HEK293 (cell line): ENCODE data around the gene FGF12.

Source experiments
- CTCF ChIA-PET: fragments of 350-600 bp; formaldehyde crosslinking; extraction: SDS; loops from one replicate; lab custom pipeline; 2021; ENCODE audit warnings: antibody characterized with exemption; lab: Yijun Ruan, JAX
- POLR2A ChIA-PET: fragments of 300-600 bp; formaldehyde crosslinking; extraction: SDS; loops from one replicate; lab custom pipeline; 2020; ENCODE audit warnings: antibody characterized with exemption, inconsistent platforms; lab: Yijun Ruan, JAX
- H3K27ac ChIP-seq: fragments of 200-500 bp; sonication (Bioruptor generic); 2 replicates; pipeline ENCODE4 v1.5.1; 2014; ENCODE audit warnings: low read depth, low read length, control low read depth, inconsistent platforms; ENCODE audit errors: extremely low read depth
- H3K36me3 ChIP-seq, 2 experiments: fragments of 200-500 bp in 1 of 2; sonication (Bioruptor generic) in 1 of 2; 1 replicate in 1 of 2; 2 replicates in 1 of 2; pipeline ENCODE4 v1.5.1; 2014 to 2017; ENCODE audit warnings: inconsistent platforms in 2 of 2, low read length in 2 of 2; ENCODE audit not compliant: control insufficient read depth in 2 of 2, insufficient read depth in 1 of 2
- H3K4me1 ChIP-seq: fragments of 200-500 bp; sonication (Bioruptor generic); 2 replicates; pipeline ENCODE4 v1.5.1; 2014; ENCODE audit warnings: mild to moderate bottlenecking, low read length, inconsistent platforms; ENCODE audit not compliant: control insufficient read depth, insufficient read depth
- H3K4me3 ChIP-seq: 2 replicates; pipeline ENCODE4 v1.5.1; 2011; ENCODE audit warnings: low read depth, mild to moderate bottlenecking, control low read depth, low read length, moderate library complexity
- H3K9me3 ChIP-seq: fragments of 200-500 bp; sonication (Bioruptor generic); 2 replicates; pipeline ENCODE4 v1.5.1; 2014; ENCODE audit warnings: low read depth, low read length, inconsistent platforms; ENCODE audit not compliant: control insufficient read depth, insufficient read depth
- BCL11A ChIP-seq: fragments of 450-650 bp; formaldehyde crosslinking; IDR thresholded peaks from 2 replicates; pipeline ENCODE4 v1.5.1; 2016; ENCODE audit warnings: low read depth, missing biosample characterization, missing genetic modification characterization
- HOXA7 ChIP-seq: sonication (generic); formaldehyde crosslinking; IDR thresholded peaks from 2 replicates; pipeline ENCODE4 v1.8.1; 2022; ENCODE audit warnings: missing genetic modification reagents, borderline replicate concordance
- HOXC10 ChIP-seq: sonication (generic); formaldehyde crosslinking; IDR thresholded peaks from 2 replicates; pipeline ENCODE4 v1.8.1; 2023; ENCODE audit warnings: mild to moderate bottlenecking, missing genetic modification reagents
- MEIS1 ChIP-seq: sonication (generic); formaldehyde crosslinking; IDR thresholded peaks from 2 replicates; pipeline ENCODE4 v1.8.1; 2022; ENCODE audit warnings: missing genetic modification reagents, mild to moderate bottlenecking, borderline replicate concordance
- REPIN1 ChIP-seq: fragments of 450-650 bp; formaldehyde crosslinking; IDR thresholded peaks from 2 replicates; pipeline ENCODE4 v1.5.1; 2017; ENCODE audit warnings: missing biosample characterization, missing genetic modification characterization, low read depth
- SP7 ChIP-seq: fragments of 450-650 bp; formaldehyde crosslinking; IDR thresholded peaks from 2 replicates; pipeline ENCODE4 v1.5.1; 2016; ENCODE audit warnings: missing biosample characterization, missing genetic modification characterization
- YY1 ChIP-seq: fragments of 450-650 bp; formaldehyde crosslinking; IDR thresholded peaks from 2 replicates; pipeline ENCODE4 v1.5.1; 2018; ENCODE audit warnings: missing biosample characterization, missing genetic modification characterization
- ZBTB8A ChIP-seq: fragments of 450-650 bp; formaldehyde crosslinking; IDR thresholded peaks from 2 replicates; pipeline ENCODE4 v1.5.1; 2016; ENCODE audit warnings: missing biosample characterization, missing genetic modification characterization
- ZNF19 ChIP-seq: fragments of 450-650 bp; formaldehyde crosslinking; IDR thresholded peaks from 2 replicates; pipeline ENCODE4; 2016; ENCODE audit warnings: missing biosample characterization, missing genetic modification characterization, low read depth
- ZNF202 ChIP-seq: fragments of 450-650 bp; formaldehyde crosslinking; IDR thresholded peaks from 2 replicates; pipeline ENCODE4 v1.5.1; 2016; ENCODE audit warnings: missing biosample characterization, missing genetic modification characterization, borderline replicate concordance
- ZNF311 ChIP-seq: fragments of 450-650 bp; formaldehyde crosslinking; IDR thresholded peaks from 2 replicates; pipeline ENCODE4 v1.5.1; 2017; ENCODE audit warnings: missing biosample characterization, missing genetic modification characterization, borderline replicate concordance
- ZNF48 ChIP-seq: fragments of 450-650 bp; formaldehyde crosslinking; IDR thresholded peaks from 2 replicates; pipeline ENCODE4 v1.5.1; 2016; ENCODE audit warnings: missing biosample characterization, missing genetic modification characterization
- ZNF555 ChIP-seq: fragments of 450-650 bp; formaldehyde crosslinking; conservative IDR thresholded peaks from 2 replicates; pipeline ENCODE4 v1.5.1; 2017; ENCODE audit warnings: missing biosample characterization, mild to moderate bottlenecking, missing genetic modification characterization, inconsistent platforms
- ZNF560 ChIP-seq: fragments of 450-650 bp; formaldehyde crosslinking; IDR thresholded peaks from 2 replicates; pipeline ENCODE4 v1.5.1; 2017; ENCODE audit warnings: missing biosample characterization, missing genetic modification characterization, borderline replicate concordance
- ZNF654 ChIP-seq: fragments of 450-650 bp; formaldehyde crosslinking; IDR thresholded peaks from 2 replicates; pipeline ENCODE4 v1.5.1; 2016; ENCODE audit warnings: low read depth, missing biosample characterization, missing genetic modification characterization
- ZNF837 ChIP-seq: fragments of 450-650 bp; formaldehyde crosslinking; IDR thresholded peaks from 2 replicates; pipeline ENCODE4 v1.5.1; 2016; ENCODE audit warnings: missing biosample characterization, missing genetic modification characterization
- ZNF843 ChIP-seq: fragments of 450-650 bp; formaldehyde crosslinking; IDR thresholded peaks from 2 replicates; pipeline ENCODE4 v1.5.1; 2016; ENCODE audit warnings: missing biosample characterization, missing genetic modification characterization
- TF ChIP-seq, protein P1 (sequence below): fragments of 450-650 bp; formaldehyde crosslinking; IDR thresholded peaks from 2 replicates; pipeline ENCODE4 v1.5.1; 2016; ENCODE audit warnings: missing biosample characterization, missing genetic modification characterization
- TF ChIP-seq, protein P2 (sequence below): fragments of 450-650 bp; formaldehyde crosslinking; optimal IDR thresholded peaks from 2 replicates; pipeline ENCODE3; 2016; ENCODE audit warnings: missing biosample characterization, mild to moderate bottlenecking, missing genetic modification characterization
- TF ChIP-seq, protein P3 (sequence below): fragments of 450-650 bp; formaldehyde crosslinking; IDR thresholded peaks from 2 replicates; pipeline ENCODE4 v1.5.1; 2017; ENCODE audit warnings: missing biosample characterization, missing genetic modification characterization
- TF ChIP-seq, protein P4 (sequence below): fragments of 450-650 bp; formaldehyde crosslinking; IDR thresholded peaks from 2 replicates; pipeline ENCODE4 v1.5.1; 2017; ENCODE audit warnings: missing biosample characterization, missing genetic modification characterization
- TF ChIP-seq, protein P5 (sequence below): fragments of 450-650 bp; formaldehyde crosslinking; conservative IDR thresholded peaks from 2 replicates; pipeline ENCODE4 v1.5.1; 2016; ENCODE audit warnings: low read depth, missing biosample characterization, missing genetic modification characterization

The FGF12 gene

DNA sequence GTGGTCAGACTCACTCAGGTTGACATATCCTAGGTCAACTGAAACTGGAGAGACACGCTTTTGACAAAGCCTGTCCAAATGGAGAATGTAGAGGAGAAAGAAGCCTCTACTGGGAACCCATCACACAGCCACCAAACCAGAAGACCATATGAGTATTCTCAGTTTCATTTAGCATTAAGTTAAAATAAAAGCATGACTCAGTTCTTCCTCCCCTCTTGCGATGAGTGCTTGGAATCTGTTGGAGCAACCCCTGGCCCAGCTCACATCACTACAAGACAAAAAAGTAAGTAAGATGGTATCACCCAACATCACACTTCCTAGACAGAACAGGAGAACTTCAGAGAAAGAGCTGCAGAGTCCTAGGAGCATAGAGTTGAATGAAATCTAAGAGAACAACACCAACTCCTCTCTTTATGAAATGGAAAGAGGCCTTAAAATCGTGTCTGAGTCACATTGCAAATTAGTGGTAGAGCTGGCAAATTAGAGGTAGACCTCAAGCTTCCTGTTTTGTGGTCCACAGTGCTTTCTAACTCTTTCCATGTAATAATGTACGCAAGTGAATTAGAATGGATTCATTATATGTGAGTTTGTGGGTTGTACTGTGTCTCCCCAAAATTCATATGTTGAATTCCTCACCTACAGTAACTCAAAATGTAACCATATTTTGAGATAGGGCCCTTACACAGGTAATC, 51.2 kb downstream of the FGF12 start:
- H3K4me3 ChIP-seq = no peak overlapping the region
- no peaks in the 10 kb centered on the region for H3K36me3 ChIP-seq
- no peak overlapping the region for H3K27ac ChIP-seq
- no peaks in the 10 kb centered on the region for H3K4me1 ChIP-seq
- ChIA-PET CTCF (no interaction called here), POLR2A (no interaction called here)
- TF ChIP-seq REPIN1 (tag by site-specific recombination) = no peak
- TF ChIP-seq ZNF48 = no peak
- TF ChIP-seq MEIS1 (CRISPR knock-in tag) = no peak
- no peak for TF ChIP-seq ZNF311 (tag by site-specific recombination)
- TF ChIP-seq, protein P1, sequence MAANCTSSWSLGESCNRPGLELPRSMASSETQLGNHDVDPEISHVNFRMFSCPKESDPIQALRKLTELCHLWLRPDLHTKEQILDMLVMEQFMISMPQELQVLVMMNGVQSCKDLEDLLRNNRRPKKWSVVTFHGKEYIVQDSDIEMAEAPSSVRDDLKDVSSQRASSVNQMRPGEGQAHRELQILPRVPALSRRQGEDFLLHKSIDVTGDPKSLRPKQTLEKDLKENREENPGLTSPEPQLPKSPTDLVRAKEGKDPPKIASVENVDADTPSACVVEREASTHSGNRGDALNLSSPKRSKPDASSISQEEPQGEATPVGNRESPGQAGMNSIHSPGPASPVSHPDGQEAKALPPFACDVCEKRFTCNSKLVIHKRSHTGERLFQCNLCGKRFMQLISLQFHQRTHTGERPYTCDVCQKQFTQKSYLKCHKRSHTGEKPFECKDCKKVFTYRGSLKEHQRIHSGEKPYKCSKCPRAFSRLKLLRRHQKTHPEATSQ (tag by site-specific recombination) = no peak
- no peak for TF ChIP-seq ZBTB8A
- TF ChIP-seq YY1 (tag by site-specific recombination) = no peak
- no peak for TF ChIP-seq ZNF837 (tag by site-specific recombination)
- TF ChIP-seq ZNF202 (tag by site-specific recombination) = no peak
- no peak for TF ChIP-seq SP7
- no peak for TF ChIP-seq BCL11A (tag by site-specific recombination)
- TF ChIP-seq, protein P2, sequence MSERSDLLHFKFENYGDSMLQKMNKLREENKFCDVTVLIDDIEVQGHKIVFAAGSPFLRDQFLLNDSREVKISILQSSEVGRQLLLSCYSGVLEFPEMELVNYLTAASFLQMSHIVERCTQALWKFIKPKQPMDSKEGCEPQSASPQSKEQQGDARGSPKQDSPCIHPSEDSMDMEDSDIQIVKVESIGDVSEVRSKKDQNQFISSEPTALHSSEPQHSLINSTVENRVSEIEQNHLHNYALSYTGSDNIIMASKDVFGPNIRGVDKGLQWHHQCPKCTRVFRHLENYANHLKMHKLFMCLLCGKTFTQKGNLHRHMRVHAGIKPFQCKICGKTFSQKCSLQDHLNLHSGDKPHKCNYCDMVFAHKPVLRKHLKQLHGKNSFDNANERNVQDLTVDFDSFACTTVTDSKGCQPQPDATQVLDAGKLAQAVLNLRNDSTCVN (tag by site-specific recombination) = no peak
- no peaks in the 10 kb centered on the region for H3K9me3 ChIP-seq

DNA sequence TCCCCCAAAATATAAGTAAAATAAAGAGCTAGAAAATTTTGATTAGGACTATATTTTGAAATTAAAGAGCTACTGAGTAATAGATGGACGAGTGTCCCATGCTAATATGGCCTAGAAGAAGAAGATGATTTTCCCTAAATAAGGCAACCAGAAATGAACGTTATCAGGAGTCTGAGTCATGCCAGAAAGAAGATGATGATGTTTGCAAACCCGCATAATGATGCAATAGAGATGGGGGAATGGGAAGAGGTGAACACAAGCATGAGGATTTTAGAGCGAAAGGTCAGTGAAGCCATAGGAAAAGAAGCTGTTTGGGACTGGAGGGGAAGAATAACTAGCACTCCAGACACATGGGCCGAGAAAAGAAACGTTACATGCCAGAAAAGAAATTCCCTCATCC, 71.7 kb downstream of the FGF12 start:
- no peaks in the 10 kb centered on the region for H3K4me1 ChIP-seq
- H3K36me3 ChIP-seq = no peaks in the 10 kb centered on the region
- no peaks in the 10 kb centered on the region for H3K9me3 ChIP-seq
- POLR2A ChIA-PET = no interaction called here
- TF ChIP-seq HOXA7 (CRISPR knock-in tag) = no peak
- no peak for TF ChIP-seq ZNF560
- no peak for TF ChIP-seq ZNF555 (tag by site-specific recombination)
- no peak for TF ChIP-seq ZNF19 (tag by site-specific recombination)
- TF ChIP-seq, protein P3, sequence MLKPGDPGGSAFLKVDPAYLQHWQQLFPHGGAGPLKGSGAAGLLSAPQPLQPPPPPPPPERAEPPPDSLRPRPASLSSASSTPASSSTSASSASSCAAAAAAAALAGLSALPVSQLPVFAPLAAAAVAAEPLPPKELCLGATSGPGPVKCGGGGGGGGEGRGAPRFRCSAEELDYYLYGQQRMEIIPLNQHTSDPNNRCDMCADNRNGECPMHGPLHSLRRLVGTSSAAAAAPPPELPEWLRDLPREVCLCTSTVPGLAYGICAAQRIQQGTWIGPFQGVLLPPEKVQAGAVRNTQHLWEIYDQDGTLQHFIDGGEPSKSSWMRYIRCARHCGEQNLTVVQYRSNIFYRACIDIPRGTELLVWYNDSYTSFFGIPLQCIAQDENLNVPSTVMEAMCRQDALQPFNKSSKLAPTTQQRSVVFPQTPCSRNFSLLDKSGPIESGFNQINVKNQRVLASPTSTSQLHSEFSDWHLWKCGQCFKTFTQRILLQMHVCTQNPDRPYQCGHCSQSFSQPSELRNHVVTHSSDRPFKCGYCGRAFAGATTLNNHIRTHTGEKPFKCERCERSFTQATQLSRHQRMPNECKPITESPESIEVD (tag by site-specific recombination) = no peak
- TF ChIP-seq HOXC10 (CRISPR knock-in tag) = no peak
- no peak for TF ChIP-seq ZNF654 (tag by site-specific recombination)
- TF ChIP-seq, protein P4, sequence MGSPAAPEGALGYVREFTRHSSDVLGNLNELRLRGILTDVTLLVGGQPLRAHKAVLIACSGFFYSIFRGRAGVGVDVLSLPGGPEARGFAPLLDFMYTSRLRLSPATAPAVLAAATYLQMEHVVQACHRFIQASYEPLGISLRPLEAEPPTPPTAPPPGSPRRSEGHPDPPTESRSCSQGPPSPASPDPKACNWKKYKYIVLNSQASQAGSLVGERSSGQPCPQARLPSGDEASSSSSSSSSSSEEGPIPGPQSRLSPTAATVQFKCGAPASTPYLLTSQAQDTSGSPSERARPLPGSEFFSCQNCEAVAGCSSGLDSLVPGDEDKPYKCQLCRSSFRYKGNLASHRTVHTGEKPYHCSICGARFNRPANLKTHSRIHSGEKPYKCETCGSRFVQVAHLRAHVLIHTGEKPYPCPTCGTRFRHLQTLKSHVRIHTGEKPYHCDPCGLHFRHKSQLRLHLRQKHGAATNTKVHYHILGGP (tag by site-specific recombination) = no peak
- no peak for TF ChIP-seq ZNF843 (tag by site-specific recombination)
- TF ChIP-seq, protein P5, sequence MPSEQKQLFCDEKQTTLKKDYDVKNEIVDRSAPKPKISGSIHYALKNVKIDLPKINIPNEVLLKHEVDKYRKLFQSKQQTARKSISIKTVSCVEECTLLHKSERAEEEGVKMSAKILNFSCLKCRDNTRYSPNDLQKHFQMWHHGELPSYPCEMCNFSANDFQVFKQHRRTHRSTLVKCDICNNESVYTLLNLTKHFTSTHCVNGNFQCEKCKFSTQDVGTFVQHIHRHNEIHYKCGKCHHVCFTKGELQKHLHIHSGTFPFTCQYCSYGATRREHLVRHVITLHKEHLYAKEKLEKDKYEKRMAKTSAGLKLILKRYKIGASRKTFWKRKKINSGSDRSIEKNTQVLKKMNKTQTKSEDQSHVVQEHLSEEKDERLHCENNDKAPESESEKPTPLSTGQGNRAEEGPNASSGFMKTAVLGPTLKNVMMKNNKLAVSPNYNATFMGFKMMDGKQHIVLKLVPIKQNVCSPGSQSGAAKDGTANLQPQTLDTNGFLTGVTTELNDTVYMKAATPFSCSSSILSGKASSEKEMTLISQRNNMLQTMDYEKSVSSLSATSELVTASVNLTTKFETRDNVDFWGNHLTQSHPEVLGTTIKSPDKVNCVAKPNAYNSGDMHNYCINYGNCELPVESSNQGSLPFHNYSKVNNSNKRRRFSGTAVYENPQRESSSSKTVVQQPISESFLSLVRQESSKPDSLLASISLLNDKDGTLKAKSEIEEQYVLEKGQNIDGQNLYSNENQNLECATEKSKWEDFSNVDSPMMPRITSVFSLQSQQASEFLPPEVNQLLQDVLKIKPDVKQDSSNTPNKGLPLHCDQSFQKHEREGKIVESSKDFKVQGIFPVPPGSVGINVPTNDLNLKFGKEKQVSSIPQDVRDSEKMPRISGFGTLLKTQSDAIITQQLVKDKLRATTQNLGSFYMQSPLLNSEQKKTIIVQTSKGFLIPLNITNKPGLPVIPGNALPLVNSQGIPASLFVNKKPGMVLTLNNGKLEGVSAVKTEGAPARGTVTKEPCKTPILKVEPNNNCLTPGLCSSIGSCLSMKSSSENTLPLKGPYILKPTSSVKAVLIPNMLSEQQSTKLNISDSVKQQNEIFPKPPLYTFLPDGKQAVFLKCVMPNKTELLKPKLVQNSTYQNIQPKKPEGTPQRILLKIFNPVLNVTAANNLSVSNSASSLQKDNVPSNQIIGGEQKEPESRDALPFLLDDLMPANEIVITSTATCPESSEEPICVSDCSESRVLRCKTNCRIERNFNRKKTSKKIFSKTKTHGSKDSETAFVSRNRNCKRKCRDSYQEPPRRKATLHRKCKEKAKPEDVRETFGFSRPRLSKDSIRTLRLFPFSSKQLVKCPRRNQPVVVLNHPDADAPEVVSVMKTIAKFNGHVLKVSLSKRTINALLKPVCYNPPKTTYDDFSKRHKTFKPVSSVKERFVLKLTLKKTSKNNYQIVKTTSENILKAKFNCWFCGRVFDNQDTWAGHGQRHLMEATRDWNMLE (tag by site-specific recombination) = no peak
- no peak overlapping the region for H3K27ac ChIP-seq
- CTCF ChIA-PET = no interaction called here
- no peak overlapping the region for H3K4me3 ChIP-seq
